ENCODE measurements around the gene C15orf40.

Gene C15orf40

DNA sequence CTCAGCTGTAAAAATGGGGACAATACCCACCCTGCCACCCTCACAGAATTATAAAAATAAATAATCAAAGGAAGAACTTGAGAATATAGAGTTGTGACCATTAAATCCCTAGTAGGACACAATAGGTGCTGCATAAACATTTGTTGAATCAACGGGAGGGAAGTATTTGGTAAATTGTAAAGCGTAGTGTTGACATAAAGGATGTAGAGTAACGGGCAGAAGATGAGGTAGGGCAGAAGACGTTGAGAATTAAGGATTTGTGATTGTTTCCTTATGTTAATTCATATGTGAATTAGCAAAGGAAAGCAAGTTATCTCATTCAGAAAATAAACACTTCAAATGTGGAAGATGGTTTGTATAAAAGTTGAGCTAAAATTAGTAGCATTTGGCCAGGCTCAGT is 18.3 kb downstream of the C15orf40 start:
- no peak for DNase-seq (ENCODE audit: low spot score)

DNA sequence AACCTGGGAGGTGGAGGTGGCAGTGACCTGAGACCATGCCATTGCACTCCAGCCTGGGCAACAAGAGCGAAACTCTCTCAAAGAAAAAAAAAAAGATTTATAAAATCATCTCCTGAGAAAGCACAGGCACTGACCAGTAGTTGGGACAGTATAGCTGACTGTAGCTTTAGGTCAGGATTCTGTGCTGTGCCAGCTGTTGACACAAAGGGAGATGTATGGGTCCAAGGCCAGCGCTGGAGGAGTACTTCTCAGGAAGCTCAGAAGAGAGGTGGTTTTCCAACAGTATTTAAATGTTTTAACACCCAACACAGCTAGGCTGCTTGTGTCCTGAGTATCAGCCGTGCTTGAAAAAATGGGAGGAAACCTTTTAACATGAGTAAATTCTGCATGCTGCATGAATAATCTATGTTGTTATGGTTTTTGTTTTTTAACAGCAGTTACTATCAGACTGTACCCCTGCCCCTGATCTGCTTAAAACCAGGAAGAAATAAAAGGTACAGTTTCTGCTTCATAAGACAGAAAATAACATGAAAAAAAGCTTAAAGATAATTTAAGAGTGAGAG is 18.9 kb downstream of the C15orf40 start:
- no peak for DNase-seq (ENCODE audit: low spot score)

DNA sequence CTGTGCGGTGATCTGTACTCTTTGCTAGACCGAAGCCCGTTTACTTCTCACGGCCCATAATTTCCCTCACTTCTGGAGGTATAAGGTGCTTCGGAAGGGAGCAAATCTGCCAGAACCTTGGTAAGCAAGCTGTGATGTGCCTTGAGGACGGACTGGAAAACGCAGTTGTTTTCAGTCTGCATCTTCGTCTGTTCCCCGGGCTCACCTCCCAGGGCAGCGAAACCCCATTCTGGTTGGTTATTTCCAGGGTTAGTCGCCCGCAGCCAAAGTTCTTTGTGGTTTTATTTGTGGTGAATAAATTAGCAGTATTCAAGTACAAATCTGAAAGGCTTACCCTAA is 25.0 kb downstream of the C15orf40 start:
- no peak for DNase-seq (ENCODE audit: low spot score)

DNA sequence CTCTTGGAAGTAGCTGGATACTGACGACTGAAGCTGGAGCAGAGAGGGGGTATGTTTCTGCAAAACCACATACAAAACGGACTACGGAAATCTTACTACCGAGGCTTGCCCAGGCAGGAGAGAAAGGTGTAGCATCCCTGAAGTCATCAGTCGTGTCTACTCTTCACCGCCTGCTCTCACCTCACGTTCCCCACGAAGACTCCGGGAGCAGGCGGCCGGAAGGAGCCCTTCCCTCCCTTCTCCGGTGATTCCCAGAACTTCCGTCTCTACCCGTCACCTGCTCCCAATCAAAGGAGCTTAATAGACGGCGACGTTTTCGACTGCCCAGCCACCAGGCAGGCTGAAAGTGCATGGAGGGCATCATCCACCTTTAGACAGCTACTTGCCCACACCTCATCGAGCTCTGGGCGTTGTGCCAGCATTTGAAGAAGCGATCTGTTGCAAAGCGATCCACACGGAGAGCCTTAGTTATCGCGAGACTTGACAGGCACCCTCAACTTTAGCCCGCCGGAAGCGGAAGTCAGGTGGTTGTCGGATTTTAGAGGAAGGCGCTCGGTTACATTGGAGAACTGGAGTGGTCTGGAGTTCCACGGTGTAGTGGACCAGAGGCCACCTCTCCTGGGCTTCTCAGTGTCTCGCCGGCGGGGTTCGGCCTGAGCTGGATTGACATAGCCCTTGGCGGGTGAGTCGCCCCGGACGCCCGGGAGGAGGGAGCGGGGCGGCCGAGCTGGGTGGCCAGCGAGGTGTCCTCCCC is 25.6 kb downstream of the C15orf40 start, which contains the start of gene RAMAC:
Gene RAMAC (plus strand): TSS at position 523 of the 754 bp plus-strand sequence. CDS start 2,809 bp downstream, outside the sequence.
- DNase-seq (ENCODE audit: low spot score), result peak; percentile 89

DNA sequence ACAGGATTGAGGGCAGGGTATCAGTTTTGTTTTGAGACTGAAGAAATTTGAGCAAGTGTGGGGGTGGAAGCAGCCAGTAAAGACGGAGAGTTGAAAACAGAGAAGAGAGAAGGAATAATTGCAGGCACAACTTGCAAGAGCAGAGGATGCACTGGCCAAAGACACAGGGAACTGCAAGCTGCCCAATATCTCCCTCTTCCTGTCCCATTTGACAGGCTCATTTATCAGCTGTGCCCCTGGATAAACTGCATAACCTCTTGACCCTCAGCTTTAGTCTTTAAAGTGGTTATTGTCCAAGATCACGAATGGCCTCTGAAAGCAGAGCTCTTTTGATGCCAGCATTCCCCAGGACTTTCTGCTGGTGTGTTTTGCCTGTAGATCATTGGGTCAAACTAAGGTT is 30.5 kb downstream of the C15orf40 start:
- DNase-seq (ENCODE audit: low spot score), result no peak

DNA sequence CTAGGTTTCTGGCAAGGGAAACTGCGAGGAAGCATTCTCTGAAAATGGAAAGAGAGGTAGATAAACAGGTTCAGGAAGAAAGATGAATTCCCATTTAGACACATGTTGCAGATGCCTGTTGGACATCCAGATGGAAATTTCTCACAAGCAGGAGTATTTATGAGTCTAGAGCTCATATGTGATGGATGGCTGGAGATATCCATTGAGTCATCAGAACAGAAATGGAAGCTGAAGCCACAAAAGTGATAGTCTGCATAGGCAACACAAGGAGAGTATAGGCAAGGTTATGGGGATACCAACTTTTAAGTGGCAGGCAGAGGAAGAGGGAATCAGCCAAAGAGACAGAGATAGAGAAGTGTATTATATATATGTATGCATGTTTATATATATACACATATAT is 31.7 kb downstream of the C15orf40 start:
- DNase-seq (ENCODE audit: low spot score), result no peak

DNA sequence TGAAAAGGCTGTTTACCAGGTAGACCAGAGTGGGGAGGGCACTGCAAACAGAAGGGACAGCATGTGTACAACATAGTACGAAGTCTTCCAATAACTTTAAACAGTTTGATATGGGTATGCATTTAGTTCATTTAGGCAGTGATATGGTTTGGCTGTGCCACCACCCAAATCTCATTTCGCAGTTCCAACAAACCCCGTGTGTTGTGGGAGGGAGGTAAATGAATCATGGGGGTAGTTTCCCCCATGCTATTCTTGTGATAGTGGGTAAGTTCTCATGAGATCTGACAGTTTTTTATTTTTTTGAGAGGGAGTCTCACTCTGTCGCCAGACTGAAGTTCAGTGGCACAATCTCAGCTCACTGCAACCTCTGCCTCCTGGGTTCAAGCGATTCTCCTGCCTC is 33.0 kb downstream of the C15orf40 start:
- no peak for DNase-seq (ENCODE audit: low spot score)

DNA sequence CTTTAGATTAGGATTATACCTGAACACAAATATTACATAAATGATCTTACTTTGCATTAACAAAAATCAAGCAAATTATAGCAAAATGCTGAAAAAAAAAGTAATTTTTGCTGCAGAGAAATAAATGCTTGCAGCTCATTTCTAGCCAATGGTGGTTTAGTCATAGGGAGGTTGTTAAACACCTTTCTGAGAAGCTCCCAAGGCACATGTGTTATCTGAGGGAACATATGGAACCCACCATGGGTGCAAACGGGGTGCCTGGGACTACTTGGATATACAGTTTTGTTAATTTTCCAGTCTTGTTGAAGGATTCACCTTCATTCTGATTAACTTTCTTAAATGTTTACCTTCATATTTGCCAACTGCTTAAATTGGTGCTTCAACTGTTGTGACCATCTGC is 34.4 kb downstream of the C15orf40 start:
- no peak for DNase-seq (ENCODE audit: low spot score)

DNA sequence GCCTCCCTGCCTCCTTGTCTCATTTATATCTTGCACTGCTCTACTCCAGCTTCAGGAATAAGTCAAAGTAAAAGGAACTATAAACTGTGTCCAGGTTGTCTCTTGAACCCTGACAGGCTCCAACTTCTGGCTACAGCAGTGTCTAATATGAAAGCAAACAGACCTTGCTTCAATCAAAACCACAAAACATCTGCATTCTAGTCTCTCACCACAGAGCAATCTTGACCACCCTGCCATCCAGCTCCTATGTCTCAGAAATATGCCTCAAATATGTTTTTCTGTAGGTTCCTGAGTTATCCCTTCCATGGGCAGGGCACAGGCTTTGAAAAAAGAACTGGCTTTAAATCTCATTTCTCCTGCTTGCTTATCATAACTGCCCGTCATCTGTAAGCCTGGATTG is 38.4 kb downstream of the C15orf40 start:
- DNase-seq (ENCODE audit: low spot score), result no peak

DNA sequence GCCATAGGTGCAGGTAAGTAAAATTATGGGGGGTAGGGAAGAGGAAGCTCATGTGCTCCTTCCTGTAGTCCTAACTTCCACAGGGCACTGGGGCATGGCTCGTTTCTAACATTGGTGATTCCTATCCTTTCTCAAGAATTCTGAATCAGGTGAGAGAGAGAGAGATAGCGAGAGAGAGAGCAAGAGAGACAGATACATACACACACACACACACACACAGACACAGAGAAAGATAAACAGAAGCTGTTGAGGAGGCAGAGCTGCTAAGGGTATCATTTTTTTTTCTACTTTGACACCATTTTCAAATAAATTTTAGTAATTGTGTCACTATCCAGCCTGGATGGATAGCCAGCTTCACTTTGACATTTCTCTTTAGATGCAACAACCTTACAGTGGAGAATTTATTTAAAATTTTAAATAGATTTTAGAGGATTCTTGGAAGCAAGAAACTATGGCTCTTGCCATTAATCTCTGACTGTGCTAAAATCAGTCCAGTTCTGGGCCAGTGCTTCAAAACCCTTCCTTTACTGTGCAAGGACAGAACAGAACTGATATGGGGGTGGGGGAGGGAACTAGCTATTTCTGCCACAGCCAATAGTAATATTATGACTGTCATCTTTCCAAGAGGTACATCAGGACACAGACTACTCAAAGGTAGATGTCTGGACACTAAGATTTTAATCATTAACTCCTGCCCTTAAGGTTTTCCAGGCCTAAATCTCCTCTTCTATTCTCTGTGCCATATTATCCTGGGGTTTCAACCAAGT is 40.0 kb downstream of the C15orf40 start:
- DNase-seq (ENCODE audit: low spot score), result no peak

DNA sequence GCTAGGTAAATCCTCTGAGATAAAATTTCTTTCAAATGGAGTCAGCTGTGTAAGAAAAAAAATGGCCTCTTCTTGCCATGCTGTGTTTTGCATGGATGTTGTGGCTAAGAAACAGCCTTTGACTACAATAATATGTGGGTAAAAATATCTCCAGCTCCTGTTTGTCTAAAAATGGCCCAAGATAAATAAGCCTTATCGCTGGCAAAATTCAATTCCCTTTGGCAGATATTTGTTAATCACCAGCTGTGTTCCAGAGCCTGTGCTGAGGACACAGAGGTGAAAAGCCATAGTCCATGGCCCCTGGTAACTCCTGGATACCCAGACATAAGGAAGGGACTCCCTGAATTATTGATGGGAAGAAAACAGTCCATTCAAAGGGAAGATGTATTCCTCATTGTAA is 40.7 kb downstream of the C15orf40 start:
- DNase-seq (ENCODE audit: low spot score), result no peak

DNA sequence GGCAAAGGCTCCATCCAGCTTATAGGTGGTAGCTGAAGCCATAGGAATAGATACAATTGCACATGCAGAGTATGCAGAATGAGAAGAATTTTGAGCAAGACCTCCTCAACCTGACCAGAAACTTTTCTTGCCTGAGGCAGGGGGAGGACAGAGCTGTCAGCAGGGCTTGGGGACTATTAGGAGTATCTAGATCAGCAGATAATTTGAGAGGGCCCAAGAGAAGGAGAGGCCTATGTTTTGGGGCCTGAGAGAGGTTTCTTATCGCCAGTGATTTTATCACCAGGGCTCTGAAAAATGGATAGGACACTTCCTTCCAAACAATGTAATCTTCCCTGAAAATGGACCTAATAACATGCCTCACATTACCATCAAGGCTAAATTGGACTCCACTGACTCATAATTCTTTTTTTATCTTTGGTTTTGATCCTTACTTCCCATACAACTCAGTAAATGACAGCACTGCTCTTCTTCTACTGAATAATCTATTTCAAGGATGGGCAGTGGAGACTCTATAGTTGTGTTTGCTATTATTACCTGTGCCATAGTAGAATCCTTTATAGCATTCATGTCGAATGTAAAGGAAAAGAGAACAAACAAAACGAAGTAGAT is 41.3 kb downstream of the C15orf40 start:
- DNase-seq (ENCODE audit: low spot score), result no peak

DNA sequence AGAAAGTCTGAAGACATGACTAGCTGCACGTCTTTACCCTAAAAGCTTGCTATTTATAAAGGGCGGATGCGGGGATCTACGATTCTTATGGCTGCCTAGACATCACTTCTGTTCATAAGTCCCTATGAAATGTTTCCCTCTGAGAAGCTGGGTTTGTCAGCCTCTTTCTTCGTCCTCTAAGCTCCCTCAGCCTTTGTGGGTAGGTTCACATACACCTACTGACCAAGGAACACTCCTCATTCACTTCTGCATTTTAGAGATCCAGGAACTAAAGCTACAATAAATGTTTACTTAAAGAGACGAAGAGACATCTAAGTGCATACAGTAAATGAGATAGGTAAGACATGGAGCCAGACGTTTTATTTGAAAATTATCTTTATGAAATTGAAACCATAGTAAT is 42.1 kb downstream of the C15orf40 start:
- DNase-seq (ENCODE audit: low spot score), result no peak

DNA sequence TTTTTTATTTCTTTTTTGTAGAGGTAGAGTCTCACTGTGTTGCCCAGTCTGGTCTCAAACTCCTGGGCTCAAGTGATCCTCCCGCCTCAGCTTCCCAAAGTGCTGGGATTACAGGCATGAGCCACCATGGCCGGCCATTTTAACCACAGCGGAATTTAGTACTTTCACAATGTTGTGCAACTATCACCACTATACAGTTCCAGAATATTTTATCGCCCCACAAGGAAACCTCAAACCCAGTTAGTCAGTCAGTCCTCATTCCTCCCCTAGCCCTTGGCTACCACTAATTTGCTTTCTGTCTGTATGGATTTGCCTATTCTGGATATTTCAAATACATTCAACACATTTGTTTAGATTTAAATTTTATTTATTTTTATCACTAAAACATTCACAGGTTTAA is 43.4 kb downstream of the C15orf40 start:
- no peak for DNase-seq (ENCODE audit: low spot score)

DNA sequence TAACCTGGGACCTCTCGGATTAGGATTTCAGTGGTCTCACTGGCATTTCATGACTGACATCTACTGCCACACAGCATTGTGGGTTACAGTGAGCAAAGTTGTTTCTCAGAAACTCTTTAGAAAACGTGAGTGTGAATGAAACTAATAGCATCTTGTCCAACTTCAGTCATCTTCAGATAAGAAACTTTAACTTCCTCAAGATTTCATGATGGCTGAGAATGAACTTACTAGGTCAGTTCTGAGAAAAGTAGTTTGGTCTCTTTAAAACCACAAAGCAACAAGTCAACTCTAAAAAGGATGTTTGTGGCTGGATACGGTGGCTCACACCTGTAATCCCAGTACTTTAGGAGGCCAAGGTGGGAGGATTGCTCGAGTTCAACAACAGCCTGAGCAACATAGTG is 44.8 kb downstream of the C15orf40 start:
- DNase-seq (ENCODE audit: low spot score), result no peak

DNA sequence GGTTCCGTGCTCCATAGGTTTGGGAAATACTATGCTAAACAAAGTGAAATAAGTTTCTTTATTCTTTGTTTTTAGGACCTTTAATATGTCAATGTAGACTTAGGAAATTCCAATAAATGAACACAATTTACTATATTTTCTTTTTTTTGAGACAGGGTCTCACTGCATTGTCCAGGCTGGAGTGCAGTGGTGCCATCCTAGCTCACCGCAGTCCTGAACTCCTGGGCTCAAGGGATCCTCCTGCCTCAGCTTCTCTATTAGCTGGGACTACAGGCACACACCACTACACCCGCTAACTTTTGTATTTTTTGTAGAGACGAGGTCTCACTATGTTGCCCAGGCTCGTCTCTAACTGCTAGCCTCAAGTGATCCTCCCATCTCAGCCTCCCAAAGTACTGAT is 46.5 kb downstream of the C15orf40 start:
- DNase-seq (ENCODE audit: low spot score), result no peak

DNA sequence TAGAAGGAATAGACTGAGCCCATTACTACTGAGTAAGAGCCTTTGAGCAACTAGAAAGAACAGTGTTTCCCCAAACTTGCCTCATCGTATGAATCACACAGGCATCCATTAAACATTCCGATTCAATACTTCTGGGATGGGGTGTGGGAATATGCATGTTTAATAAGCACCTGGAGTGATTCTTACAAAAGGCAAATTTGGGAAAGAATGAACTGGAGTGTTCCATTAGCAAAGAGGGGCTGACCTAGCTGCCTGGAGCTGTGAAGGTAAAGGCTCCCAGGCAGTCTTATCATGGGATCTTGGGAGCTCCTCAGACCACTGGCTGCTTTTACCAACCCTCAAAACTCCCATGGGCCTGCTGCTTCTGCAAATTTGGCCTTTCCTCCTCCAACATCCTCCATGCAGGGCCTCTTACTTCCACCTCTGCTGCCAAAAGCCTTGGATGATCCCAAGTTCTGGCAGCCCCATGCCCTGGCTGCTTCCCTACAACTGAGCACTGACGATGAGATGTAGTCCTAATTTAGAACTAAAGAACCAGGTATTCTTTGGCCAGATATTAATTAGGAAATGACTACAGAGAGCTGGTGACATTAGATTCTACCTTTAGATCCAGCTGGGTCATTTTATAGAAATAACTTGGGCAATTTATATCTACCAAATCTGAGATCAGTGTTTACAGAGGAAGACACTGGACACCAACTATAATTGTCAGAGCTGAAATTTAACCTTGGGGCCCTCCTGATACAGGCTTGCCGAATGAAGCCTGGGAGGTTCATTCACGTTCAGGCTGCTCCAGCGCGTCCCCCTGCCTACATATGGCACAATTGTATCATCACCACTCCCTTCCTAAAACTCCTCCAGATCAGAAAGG is 47.7 kb downstream of the C15orf40 start:
- DNase-seq (ENCODE audit: low spot score), result no peak

DNA sequence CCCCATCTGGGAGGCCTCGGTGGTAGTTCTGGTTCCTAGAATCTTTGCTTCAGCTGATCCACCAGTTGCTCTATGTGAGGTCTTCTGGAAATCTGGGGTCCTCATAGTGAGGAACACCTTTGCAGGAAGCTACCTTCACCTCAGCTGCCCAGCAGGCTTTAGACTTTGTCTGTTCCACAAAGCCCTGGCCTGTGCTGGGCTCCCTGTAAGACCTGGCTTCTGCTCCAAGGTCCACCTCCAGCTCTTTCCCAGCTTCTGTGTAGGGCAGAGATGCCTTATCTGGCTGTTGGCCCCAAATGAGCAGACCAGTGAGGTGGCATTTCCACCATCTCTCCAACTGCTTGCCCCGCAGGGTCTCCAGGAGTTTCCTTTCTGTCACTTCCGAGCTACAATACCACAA is 50.7 kb downstream of the C15orf40 start:
- DNase-seq (ENCODE audit: low spot score), result no peak

DNA sequence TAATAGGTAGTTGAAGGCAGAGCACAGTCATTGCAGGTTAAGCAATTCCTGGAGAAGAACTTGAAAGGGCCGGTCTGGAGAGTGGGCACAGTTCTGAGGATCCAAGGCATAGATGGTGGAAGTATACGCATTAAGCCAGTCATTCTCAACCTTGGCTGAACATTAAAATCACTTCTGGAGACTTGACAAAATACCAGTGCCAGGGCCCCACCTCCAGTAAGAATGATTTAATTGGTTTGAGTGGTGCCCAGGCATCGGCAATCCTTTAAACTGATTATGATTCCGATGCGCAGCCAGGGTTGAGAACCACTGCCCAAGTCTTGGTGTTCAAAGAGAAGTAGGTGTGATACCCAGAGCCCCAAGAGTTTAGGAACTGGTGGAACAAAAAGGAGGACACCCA is 52.0 kb downstream of the C15orf40 start:
- no peak for DNase-seq (ENCODE audit: low spot score)

DNA sequence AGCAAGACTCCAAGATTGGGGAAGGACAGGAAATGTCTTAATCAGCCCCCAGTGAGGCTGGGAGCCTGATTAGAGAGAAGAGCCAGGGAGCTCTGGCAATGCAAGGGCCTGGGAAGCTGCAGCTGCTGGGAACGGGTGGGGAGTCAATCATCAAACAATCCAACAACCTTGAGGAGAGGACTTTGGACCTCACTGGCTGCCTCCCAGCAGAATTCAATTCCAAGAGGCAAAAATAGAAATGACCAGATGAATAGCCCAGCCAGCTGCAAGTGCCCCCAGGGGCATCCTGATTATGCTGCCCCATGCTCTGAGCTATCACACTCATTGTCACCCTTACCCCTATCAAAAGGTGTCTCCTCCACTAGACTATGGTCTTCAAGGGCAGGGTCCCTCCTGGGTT is 52.8 kb downstream of the C15orf40 start:
- DNase-seq (ENCODE audit: low spot score), result no peak

DNA sequence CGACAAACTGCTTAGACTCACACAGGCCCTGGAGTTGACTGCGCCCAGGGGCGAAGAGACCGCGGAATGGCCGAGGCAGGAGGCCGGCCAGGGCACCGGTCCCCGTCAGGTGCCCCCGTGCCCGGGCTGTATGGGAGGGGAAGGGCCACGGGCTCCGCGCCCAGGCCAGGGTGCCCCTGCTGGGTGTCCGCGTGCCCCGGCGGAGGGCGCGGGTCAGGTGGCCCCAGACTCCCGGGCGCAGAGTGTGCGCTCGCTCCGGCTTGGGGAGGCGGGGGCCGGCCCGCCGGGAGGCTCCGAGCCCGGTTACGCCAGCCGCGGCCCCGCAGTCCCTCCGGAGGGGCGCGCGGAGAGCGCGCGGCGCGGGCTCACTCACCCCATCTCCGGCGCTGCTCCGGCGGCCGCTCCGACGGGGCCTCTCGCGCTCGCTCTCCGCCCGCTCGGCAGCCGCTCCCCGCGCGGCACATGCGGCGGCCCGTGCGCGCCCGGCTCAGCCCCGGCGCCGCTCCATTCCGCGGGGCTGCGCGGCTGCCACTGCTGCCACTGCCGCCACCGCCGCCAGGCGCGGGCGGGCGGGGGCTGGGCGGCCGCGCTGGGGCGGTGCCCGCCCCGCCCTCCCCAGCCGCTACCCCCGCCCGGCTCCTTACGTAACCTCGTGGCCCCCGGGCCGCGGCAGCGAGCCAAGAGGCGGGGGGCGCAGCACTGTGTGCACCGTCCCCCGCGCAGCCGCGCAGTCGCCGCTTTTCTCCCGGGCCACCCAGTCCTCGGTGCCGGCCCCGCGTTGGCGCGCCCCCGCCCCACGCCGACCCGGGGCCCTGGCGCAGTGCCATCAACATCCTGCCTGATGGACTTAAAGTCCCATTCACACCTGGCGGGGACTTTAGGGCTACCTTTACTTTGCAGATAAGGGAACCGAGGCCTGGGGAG is 59.0 kb downstream of the C15orf40 start, which contains the start of gene HOMER2:
Gene HOMER2 (minus strand): TSS at position 563 of the 924 bp plus-strand sequence. CDS start 185 bp downstream, at position 378.
- no peak for DNase-seq (ENCODE audit: low spot score)

Data from kidney capillary endothelial cell (primary cell).